Islet of Langerhans (tissue), 1 donor: Measurements from ENCODE around the gene PGP.

Source experiments
- FAIRE-seq: peaks from one replicate; lab custom pipeline; 2011; peaks lifted over from hg19 to GRCh38; lab: Jason Lieb, UNC

The PGP gene

DNA sequence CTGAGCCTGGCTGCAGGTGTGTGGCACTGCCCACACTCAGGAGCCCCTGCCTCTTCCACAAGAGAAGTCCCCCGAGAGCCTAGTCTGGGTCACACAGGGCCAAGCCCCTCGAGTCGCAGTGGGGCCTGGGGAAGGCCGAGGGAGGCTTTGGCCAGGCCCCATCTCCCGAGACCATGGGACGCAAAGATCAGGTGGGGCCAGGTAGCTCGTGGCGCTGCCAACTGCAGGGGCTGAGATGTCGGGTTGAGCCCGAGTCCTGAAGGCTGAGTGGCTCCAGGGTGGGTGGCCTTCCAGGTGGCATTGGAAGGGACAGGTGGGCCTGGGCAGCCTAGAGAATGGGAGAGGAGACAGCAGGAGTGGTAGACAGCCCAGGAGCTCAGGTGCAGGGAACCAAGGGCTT, 52.7 kb downstream of the PGP start:
- no peak for FAIRE-seq
